GM12892 (cell line): Measurements from ENCODE around the gene SEC14L6.

Experiments used
- POLR2A ChIP-seq: IDR thresholded peaks from 2 replicates; pipeline ENCODE4 v1.6.1; 2011; ENCODE audit warnings: low read depth, low read length, control low read depth
- POLR2AphosphoS5 ChIP-seq: IDR thresholded peaks from 2 replicates; pipeline ENCODE4 v1.6.1; 2011; ENCODE audit warnings: low read depth, low read length, control low read depth

- TF ChIP-seq POLR2AphosphoS5 (no peak), POLR2A (no peak)
Observed at GRCh38 chr22:30582051-30582450, 35.5 kb upstream of the SEC14L6 start.
